ENCODE measurements around the gene TSPY3.
"Not testable (repeated sequence)": the region's sequence is repeated elsewhere in the genome, so short reads cannot be mapped to it uniquely, and the experiment has no call there.

TSPY3 gene

GRCh38 chrY:9398121-9398520 lies at the start of gene TSPY3:
TSPY3 (plus strand) TSS chrY:9398421; CDS start chrY:9398467, 46 bp downstream.
- not testable (repeated sequence) for DNase-seq (ENCODE audit: insufficient read length, low spot score); FAIRE-seq

GRCh38 chrY:9357497-9357896 lies 40.7 kb upstream of the TSPY3 start, which contains the start of gene TSPY8:
TSPY8 (plus strand) TSS chrY:9357797; CDS start chrY:9357843, 46 bp downstream.
- FAIRE-seq; DNase-seq (ENCODE audit: insufficient read length, low spot score): not testable (repeated sequence)

GRCh38 chrY:9396527-9396926 lies 1.7 kb upstream of the TSPY3 start:
- DNase-seq (ENCODE audit: insufficient read length, low spot score); FAIRE-seq: not testable (repeated sequence)

Measured in H54 (cell line).